Measurements from ENCODE around the gene CD2.

- TF ChIP-seq, protein P1, sequence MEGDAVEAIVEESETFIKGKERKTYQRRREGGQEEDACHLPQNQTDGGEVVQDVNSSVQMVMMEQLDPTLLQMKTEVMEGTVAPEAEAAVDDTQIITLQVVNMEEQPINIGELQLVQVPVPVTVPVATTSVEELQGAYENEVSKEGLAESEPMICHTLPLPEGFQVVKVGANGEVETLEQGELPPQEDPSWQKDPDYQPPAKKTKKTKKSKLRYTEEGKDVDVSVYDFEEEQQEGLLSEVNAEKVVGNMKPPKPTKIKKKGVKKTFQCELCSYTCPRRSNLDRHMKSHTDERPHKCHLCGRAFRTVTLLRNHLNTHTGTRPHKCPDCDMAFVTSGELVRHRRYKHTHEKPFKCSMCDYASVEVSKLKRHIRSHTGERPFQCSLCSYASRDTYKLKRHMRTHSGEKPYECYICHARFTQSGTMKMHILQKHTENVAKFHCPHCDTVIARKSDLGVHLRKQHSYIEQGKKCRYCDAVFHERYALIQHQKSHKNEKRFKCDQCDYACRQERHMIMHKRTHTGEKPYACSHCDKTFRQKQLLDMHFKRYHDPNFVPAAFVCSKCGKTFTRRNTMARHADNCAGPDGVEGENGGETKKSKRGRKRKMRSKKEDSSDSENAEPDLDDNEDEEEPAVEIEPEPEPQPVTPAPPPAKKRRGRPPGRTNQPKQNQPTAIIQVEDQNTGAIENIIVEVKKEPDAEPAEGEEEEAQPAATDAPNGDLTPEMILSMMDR (conservative IDR thresholded peaks at IDR 0.05): no peak
- no peak for TF ChIP-seq ZFX (IDR thresholded peaks at IDR 0.05)
These were observed 54.1 kb downstream of the CD2 start for GRCh38 chr1:116808200-116808847.

Data from C4-2B (cell line).